Stimulated activated CD4-positive, alpha-beta T cell treated with anti-CD3 and anti-CD28 coated beads, Interleukin-4, amount 100 ng/mL, for 48 hours (primary cell): ENCODE measurements around the gene KRT72.

Source experiments
- DNase-seq, 2 donors: peaks; one replicate each; pipeline ENCODE4 v3.0.0-alpha.2; 2020; ENCODE audit warnings: low read depth in 2 of 2

The KRT72 gene

GRCh38 chr12:52600941-52601481 is at the start of gene KRT72:
Gene KRT72 (minus strand): TSS chr12:52601463. CDS start chr12:52601452, 11 bp downstream.
- no peak for DNase-seq

- DNase-seq: no peak
Observed at GRCh38 chr12:52650520-52651081, 49.3 kb upstream of the KRT72 start.

- DNase-seq: no peak
Observed at GRCh38 chr12:52649066-52649465, 47.8 kb upstream of the KRT72 start.

GRCh38 chr12:52648012-52648550 is 46.8 kb upstream of the KRT72 start:
- no peak for DNase-seq

- no peak for DNase-seq
Observed at GRCh38 chr12:52647601-52648000, 46.3 kb upstream of the KRT72 start.

GRCh38 chr12:52646613-52647012 is 45.4 kb upstream of the KRT72 start:
- no peak for DNase-seq

- no peak for DNase-seq
Observed at GRCh38 chr12:52645982-52646381, 44.7 kb upstream of the KRT72 start.

GRCh38 chr12:52645120-52645761 is 44.0 kb upstream of the KRT72 start:
- no peak for DNase-seq

GRCh38 chr12:52644078-52644415 is 42.8 kb upstream of the KRT72 start:
- DNase-seq: no peak

- DNase-seq: no peak
Observed at GRCh38 chr12:52643233-52644077, 42.2 kb upstream of the KRT72 start.

- DNase-seq: no peak
Observed at GRCh38 chr12:52641468-52641867, 40.2 kb upstream of the KRT72 start.

- DNase-seq: no peak
Observed at GRCh38 chr12:52637299-52637698, 36.0 kb upstream of the KRT72 start.

GRCh38 chr12:52636592-52637258 is 35.5 kb upstream of the KRT72 start:
- no peak for DNase-seq

GRCh38 chr12:52636189-52636588 is 34.9 kb upstream of the KRT72 start:
- DNase-seq: no peak

- DNase-seq: no peak
Observed at GRCh38 chr12:52634266-52635056, 33.2 kb upstream of the KRT72 start.

- DNase-seq: no peak
Observed at GRCh38 chr12:52633383-52633782, 32.1 kb upstream of the KRT72 start.

- DNase-seq: no peak
Observed at GRCh38 chr12:52632656-52633055, 31.4 kb upstream of the KRT72 start.

GRCh38 chr12:52631676-52632459 is 30.6 kb upstream of the KRT72 start:
- no peak for DNase-seq

- no peak for DNase-seq
Observed at GRCh38 chr12:52631264-52631663, 30.0 kb upstream of the KRT72 start.

- DNase-seq: no peak
Observed at GRCh38 chr12:52630599-52631200, 29.4 kb upstream of the KRT72 start.
